HCT116 (cell line): ENCODE data around the gene PRMT7. TPM values are rescaled to one million over a fixed set of nuclear protein-coding genes. Genes with fewer than 3 reads are reported as not detected.

Experiments
- ATAC-seq: fragments of 200-7000 bp; cut with Tn5 transposase; 2 replicates; pipeline ENCODE4 v1.9.1; 2020; ENCODE audit warnings: mild to moderate bottlenecking, moderate library complexity
- BruUV-seq: library from RNA; stranded (reverse); fragments of 400-500 nt; replicated peaks from 2 replicates; lab custom pipeline; 2021; lab: Mats Ljungman, UMichigan
- CTCF ChIA-PET: fragments of 300-600 bp; sonication (Branson Sonifier 250); formaldehyde crosslinking; loops from one replicate; lab custom pipeline; 2021; ENCODE audit warnings: antibody characterized with exemption; lab: Charles Lee
- POLR2A ChIA-PET: fragments of 300-600, 350-600 bp; sonication (Branson Sonifier 250); formaldehyde crosslinking; loops from one replicate; lab custom pipeline; 2021; ENCODE audit warnings: antibody characterized with exemption; lab: Charles Lee
- RAD21 ChIA-PET, 2 experiments: fragments of 300-600 bp; sonication (Branson Sonifier 250); formaldehyde crosslinking; loops; one replicate each; lab custom pipeline; 2023; ENCODE audit warnings: low total read pairs in 2 of 2; ENCODE audit not compliant: uncharacterized antibody in 2 of 2, unreplicated experiment in 2 of 2, low non-redundant PET in 1 of 2; lab: Charles Lee
- DNase-seq: peaks from one replicate; pipeline ENCODE4 v3.0.0-alpha.2; 2010; ENCODE audit warnings: low read depth, low spot score
- H2AFZ ChIP-seq: fragments of 200-600 bp; shearing (Covaris generic), sonication (generic); 2 replicates; pipeline ENCODE4 v1.6.1; 2017; ENCODE audit warnings: low read depth, mixed run types, mixed read lengths, antibody characterized with exemption, low read length; ENCODE audit not compliant: poor library complexity, severe bottlenecking
- H3K27ac ChIP-seq: 2 replicates; pipeline ENCODE4 v1.5.1; 2012; ENCODE audit warnings: low read depth, low read length
- H3K27me3 ChIP-seq: fragments of 200-600 bp; sonication (generic); 2 replicates; pipeline ENCODE4 v1.6.1; 2016; ENCODE audit warnings: mixed run types, low read length, mixed read lengths; ENCODE audit not compliant: insufficient read depth
- H3K36me3 ChIP-seq, 2 experiments: fragments of 200-500 bp in 1 of 2; fragments of 200-600 bp in 1 of 2; sonication (Bioruptor generic) in 1 of 2; sonication (generic) in 1 of 2; 2 replicates each; pipeline versions ENCODE4 v1.5.1 to v1.6.1; 2014 to 2016; ENCODE audit warnings: low read length in 2 of 2, inconsistent platforms in 1 of 2, mixed read lengths in 1 of 2, mixed run types in 1 of 2; ENCODE audit not compliant: insufficient read depth in 2 of 2, control insufficient read depth in 1 of 2
- H3K4me1 ChIP-seq, 2 experiments: fragments of 200-600 bp in 1 of 2; sonication (generic) in 1 of 2; 2 replicates each; pipeline versions ENCODE4 v1.5.1 to v1.6.1; 2012 to 2017; ENCODE audit warnings: low read length in 2 of 2, inconsistent platforms in 1 of 2, mild to moderate bottlenecking in 1 of 2, mixed read lengths in 1 of 2, mixed run types in 1 of 2, moderate library complexity in 1 of 2; ENCODE audit not compliant: insufficient read depth in 2 of 2, control insufficient read depth in 1 of 2
- H3K4me2 ChIP-seq: fragments of 200-600 bp; sonication (generic); 2 replicates; pipeline ENCODE4 v1.6.1; 2017; ENCODE audit warnings: mixed run types, low read length, mixed read lengths
- H3K4me3 ChIP-seq, 2 experiments: fragments of 200-600 bp in 1 of 2; sonication (generic) in 1 of 2; replicated peaks in 1 of 2; 2 replicates each; pipeline ENCODE4 v1.5.1; 2011 to 2016; ENCODE audit warnings: low read length in 2 of 2, control low read depth in 1 of 2, low read depth in 1 of 2, mild to moderate bottlenecking in 1 of 2, mixed read lengths in 1 of 2, mixed run types in 1 of 2
- H3K79me2 ChIP-seq: fragments of 200-600 bp; sonication (generic); 2 replicates; pipeline ENCODE4 v1.6.1; 2017; ENCODE audit warnings: mild to moderate bottlenecking, mixed run types, low read length, moderate library complexity, mixed read lengths; ENCODE audit not compliant: insufficient read depth
- H3K9ac ChIP-seq: fragments of 200-600 bp; sonication (generic); 2 replicates; pipeline ENCODE4 v1.6.1; 2016; ENCODE audit warnings: low read length, mixed read lengths
- H3K9me2 ChIP-seq: fragments of 200-600 bp; sonication (generic), shearing (Covaris generic); 2 replicates; pipeline ENCODE4 v1.6.1; 2017; ENCODE audit warnings: mixed run types, mild to moderate bottlenecking, moderate library complexity; ENCODE audit not compliant: insufficient read depth
- H3K9me3 ChIP-seq, 2 experiments: fragments of 200-500 bp in 1 of 2; fragments of 200-600 bp in 1 of 2; sonication (Bioruptor generic) in 1 of 2; sonication (generic) in 1 of 2; 2 replicates each; pipeline ENCODE4 v1.6.1; 2014 to 2017; ENCODE audit warnings: low read length in 2 of 2, mixed read lengths in 2 of 2, inconsistent platforms in 1 of 2, low read depth in 1 of 2, mild to moderate bottlenecking in 1 of 2, mixed run types in 1 of 2, moderate library complexity in 1 of 2; ENCODE audit not compliant: control insufficient read depth in 1 of 2, insufficient read depth in 1 of 2
- H4K20me1 ChIP-seq: fragments of 200-600 bp; sonication (generic), shearing (Covaris generic); 2 replicates; pipeline ENCODE4 v1.6.1; 2017; ENCODE audit warnings: mixed run types, mild to moderate bottlenecking, moderate library complexity; ENCODE audit not compliant: insufficient read depth
- ATF3 ChIP-seq: IDR thresholded peaks from 2 replicates; pipeline ENCODE4 v1.6.1; 2012
- CBX3 ChIP-seq: IDR thresholded peaks from 2 replicates; pipeline ENCODE4 v1.6.1; 2012; ENCODE audit warnings: low read depth
- CEBPB ChIP-seq: IDR thresholded peaks from 2 replicates; pipeline ENCODE4 v1.6.1; 2012; ENCODE audit warnings: low read depth
- CTCF ChIP-seq, 3 experiments: fragments of 200-600 bp in 1 of 3; sonication (generic) in 1 of 3; IDR thresholded peaks in 2 of 3; conservative IDR thresholded peaks in 1 of 3; 2 replicates each; pipeline ENCODE4 v1.5.1; 2012 to 2017; ENCODE audit warnings: low read depth in 2 of 3, low read length in 2 of 3, antibody characterized with exemption in 1 of 3, borderline replicate concordance in 1 of 3, control low read depth in 1 of 3, mild to moderate bottlenecking in 1 of 3, mixed read lengths in 1 of 3, mixed run types in 1 of 3, moderate library complexity in 1 of 3; ENCODE audit not compliant: insufficient read depth in 1 of 3
- EGR1 ChIP-seq: IDR thresholded peaks from 2 replicates; pipeline ENCODE4 v1.6.1; 2012; ENCODE audit warnings: low read depth
- ELF1 ChIP-seq: IDR thresholded peaks from 2 replicates; pipeline ENCODE4 v1.6.1; 2012; ENCODE audit warnings: low read depth, borderline replicate concordance
- EZH2phosphoT487 ChIP-seq: fragments of 200-600 bp; IDR thresholded peaks from 2 replicates; pipeline ENCODE4 v1.6.1; 2018; ENCODE audit warnings: antibody characterized with exemption, borderline replicate concordance
- FOSL1 ChIP-seq: IDR thresholded peaks from 2 replicates; pipeline ENCODE4 v1.6.1; 2012; ENCODE audit warnings: low read depth
- JUND ChIP-seq: IDR thresholded peaks from 2 replicates; pipeline ENCODE4 v1.6.1; 2012
- POLR2A ChIP-seq: IDR thresholded peaks from 2 replicates; pipeline ENCODE4 v1.7.0; 2011; ENCODE audit warnings: borderline replicate concordance; ENCODE audit not compliant: insufficient read depth, insufficient read length; ENCODE audit errors: extremely low read depth
- POLR2AphosphoS5 ChIP-seq: IDR thresholded peaks from 2 replicates; pipeline ENCODE4 v1.6.1; 2011; ENCODE audit warnings: mild to moderate bottlenecking, low read depth, low read length, moderate library complexity
- RAD21 ChIP-seq: IDR thresholded peaks from 2 replicates; pipeline ENCODE4 v1.6.1; 2012; ENCODE audit warnings: low read depth, mild to moderate bottlenecking
- SP1 ChIP-seq: IDR thresholded peaks from 2 replicates; pipeline ENCODE4 v1.6.1; 2012; ENCODE audit warnings: low read depth
- SRF ChIP-seq: IDR thresholded peaks from 2 replicates; pipeline ENCODE4 v1.6.1; 2012; ENCODE audit warnings: low read depth
- TCF7L2 ChIP-seq: IDR thresholded peaks from 2 replicates; pipeline ENCODE4 v1.7.0; 2011; ENCODE audit warnings: borderline replicate concordance, inconsistent platforms; ENCODE audit not compliant: insufficient read depth, insufficient read length; ENCODE audit errors: extremely low read depth
- YY1 ChIP-seq: IDR thresholded peaks from 2 replicates; pipeline ENCODE4 v1.6.1; 2011; ENCODE audit warnings: low read length, low read depth, moderate library complexity, mild to moderate bottlenecking; ENCODE audit not compliant: insufficient replicate concordance; ENCODE audit errors: extremely low read depth
- ZNF274 ChIP-seq: fragments of 200-500 bp; sonication (Bioruptor generic); IDR thresholded peaks from 2 replicates; pipeline ENCODE4 v1.6.1; 2014; ENCODE audit warnings: mild to moderate bottlenecking, low read depth, low read length, inconsistent platforms
- intact Hi-C: fragments of 100-400 bp; cut with micrococcal nuclease; formaldehyde crosslinking; loops from 2 replicates; pipeline ENCODE4 v1.10.0; 2022
- total RNA-seq: library from RNA; stranded (reverse); gene quantifications from one replicate; pipeline ENCODE4 v1.2.1, GENCODE V29; 2021; ENCODE audit not compliant: unreplicated experiment
- TF ChIP-seq, protein P1 (sequence below): IDR thresholded peaks from 2 replicates; pipeline ENCODE4 v1.6.1; 2012
- TF ChIP-seq, protein P2 (sequence below): IDR thresholded peaks from 2 replicates; pipeline ENCODE4 v1.6.1; 2012; ENCODE audit warnings: low read depth

The PRMT7 gene
- total RNA-seq, 1 experiment from 2014 or later = 34.4 TPM

DNA sequence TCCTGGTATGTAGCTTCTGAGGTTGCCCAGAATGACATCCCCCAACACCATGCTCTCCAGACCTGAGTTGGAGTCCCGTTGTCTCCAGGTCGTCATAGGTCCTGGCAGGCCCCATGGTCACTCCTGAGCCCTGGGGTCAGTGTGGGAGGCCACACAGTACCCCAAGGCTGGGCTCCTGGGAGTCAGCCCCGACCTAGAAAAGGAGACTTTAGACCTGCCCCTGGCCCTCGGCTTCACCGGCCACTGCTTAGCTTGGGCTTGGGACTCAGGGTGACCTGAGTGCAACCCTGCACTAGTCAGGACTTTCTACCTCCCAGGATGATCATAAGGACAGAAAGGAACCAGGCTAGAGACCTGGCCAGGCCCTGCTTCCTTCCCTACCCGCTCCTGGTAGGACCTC lies 65.8 kb downstream of the PRMT7 start:
- no peak overlapping the region for H3K4me3 ChIP-seq
- no peak overlapping the region for H3K4me2 ChIP-seq
- no peak for DNase-seq
- H3K79me2 ChIP-seq = no peaks in the 10 kb centered on the region
- no peaks in the 10 kb centered on the region for H4K20me1 ChIP-seq
- H3K9me2 ChIP-seq = no peaks in the 10 kb centered on the region
- H3K27ac ChIP-seq = no peak overlapping the region
- no peak overlapping the region for H3K9ac ChIP-seq
- ATAC-seq = no peak
- intact Hi-C loops = no loop called here
- TF ChIP-seq EZH2phosphoT487 = no peak
- TF ChIP-seq CTCF (IDR thresholded peaks at IDR 0.05 in 2 of 3, conservative IDR thresholded peaks at IDR 0.05 in 1 of 3; ENCODE audit: borderline replicate concordance in 1 of 3, insufficient read depth in 1 of 3, low read depth in 2 of 3, low read length in 2 of 3) = no peak
- TF ChIP-seq, protein P1, sequence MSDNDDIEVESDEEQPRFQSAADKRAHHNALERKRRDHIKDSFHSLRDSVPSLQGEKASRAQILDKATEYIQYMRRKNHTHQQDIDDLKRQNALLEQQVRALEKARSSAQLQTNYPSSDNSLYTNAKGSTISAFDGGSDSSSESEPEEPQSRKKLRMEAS = no peak
- TF ChIP-seq FOSL1 = no peak
- TF ChIP-seq CEBPB = no peak
- TF ChIP-seq CBX3 = no peak
- TF ChIP-seq YY1 = no peak
- TF ChIP-seq SP1 = no peak
- TF ChIP-seq POLR2AphosphoS5 = no peak
- no peak for TF ChIP-seq RAD21
- no peak for TF ChIP-seq ZNF274
- no peak for TF ChIP-seq ATF3
- no peak for TF ChIP-seq TCF7L2
- no peak for TF ChIP-seq ELF1
- TF ChIP-seq, protein P2, sequence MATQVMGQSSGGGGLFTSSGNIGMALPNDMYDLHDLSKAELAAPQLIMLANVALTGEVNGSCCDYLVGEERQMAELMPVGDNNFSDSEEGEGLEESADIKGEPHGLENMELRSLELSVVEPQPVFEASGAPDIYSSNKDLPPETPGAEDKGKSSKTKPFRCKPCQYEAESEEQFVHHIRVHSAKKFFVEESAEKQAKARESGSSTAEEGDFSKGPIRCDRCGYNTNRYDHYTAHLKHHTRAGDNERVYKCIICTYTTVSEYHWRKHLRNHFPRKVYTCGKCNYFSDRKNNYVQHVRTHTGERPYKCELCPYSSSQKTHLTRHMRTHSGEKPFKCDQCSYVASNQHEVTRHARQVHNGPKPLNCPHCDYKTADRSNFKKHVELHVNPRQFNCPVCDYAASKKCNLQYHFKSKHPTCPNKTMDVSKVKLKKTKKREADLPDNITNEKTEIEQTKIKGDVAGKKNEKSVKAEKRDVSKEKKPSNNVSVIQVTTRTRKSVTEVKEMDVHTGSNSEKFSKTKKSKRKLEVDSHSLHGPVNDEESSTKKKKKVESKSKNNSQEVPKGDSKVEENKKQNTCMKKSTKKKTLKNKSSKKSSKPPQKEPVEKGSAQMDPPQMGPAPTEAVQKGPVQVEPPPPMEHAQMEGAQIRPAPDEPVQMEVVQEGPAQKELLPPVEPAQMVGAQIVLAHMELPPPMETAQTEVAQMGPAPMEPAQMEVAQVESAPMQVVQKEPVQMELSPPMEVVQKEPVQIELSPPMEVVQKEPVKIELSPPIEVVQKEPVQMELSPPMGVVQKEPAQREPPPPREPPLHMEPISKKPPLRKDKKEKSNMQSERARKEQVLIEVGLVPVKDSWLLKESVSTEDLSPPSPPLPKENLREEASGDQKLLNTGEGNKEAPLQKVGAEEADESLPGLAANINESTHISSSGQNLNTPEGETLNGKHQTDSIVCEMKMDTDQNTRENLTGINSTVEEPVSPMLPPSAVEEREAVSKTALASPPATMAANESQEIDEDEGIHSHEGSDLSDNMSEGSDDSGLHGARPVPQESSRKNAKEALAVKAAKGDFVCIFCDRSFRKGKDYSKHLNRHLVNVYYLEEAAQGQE = no peak
- TF ChIP-seq JUND = no peak
- TF ChIP-seq EGR1 = no peak
- TF ChIP-seq POLR2A = no peak
- no peak for TF ChIP-seq SRF
- no peaks in the 10 kb centered on the region for H3K9me3 ChIP-seq
- POLR2A ChIA-PET = no interaction called here
- H3K27me3 ChIP-seq = no peaks in the 10 kb centered on the region
- no peaks in the 10 kb centered on the region for H3K36me3 ChIP-seq
- CTCF ChIA-PET = no interaction called here
- no TSS peak for BruUV-seq
- RAD21 ChIA-PET = no interaction called here
- H3K4me1 ChIP-seq = no peaks in the 10 kb centered on the region
- no peak overlapping the region for H2AFZ ChIP-seq
